Gastrocnemius medialis (tissue), 4 donors: ENCODE measurements around the gene LAMC1.

ENCODE experiments used
- POLR2A ChIP-seq, 2 donors: fragments of 450-650 bp; IDR thresholded peaks; one replicate each; pipeline ENCODE4 v1.6.1; 2017; ENCODE audit warnings: antibody characterized with exemption in 2 of 2, mild to moderate bottlenecking in 2 of 2, moderate library complexity in 2 of 2
- TF ChIP-seq, protein P1 (sequence below), 5 experiments: fragments of 450-650 bp in 3 of 5; fragments of 200-600 bp in 2 of 5; sonication (generic) in 2 of 5; IDR thresholded peaks in 4 of 5; conservative IDR thresholded peaks in 1 of 5; 1 replicate in 4 of 5; 2 replicates in 1 of 5; pipeline ENCODE4 v1.5.1; 2016 to 2019; ENCODE audit warnings: antibody characterized with exemption in 5 of 5, mild to moderate bottlenecking in 3 of 5, moderate library complexity in 3 of 5

DNA sequence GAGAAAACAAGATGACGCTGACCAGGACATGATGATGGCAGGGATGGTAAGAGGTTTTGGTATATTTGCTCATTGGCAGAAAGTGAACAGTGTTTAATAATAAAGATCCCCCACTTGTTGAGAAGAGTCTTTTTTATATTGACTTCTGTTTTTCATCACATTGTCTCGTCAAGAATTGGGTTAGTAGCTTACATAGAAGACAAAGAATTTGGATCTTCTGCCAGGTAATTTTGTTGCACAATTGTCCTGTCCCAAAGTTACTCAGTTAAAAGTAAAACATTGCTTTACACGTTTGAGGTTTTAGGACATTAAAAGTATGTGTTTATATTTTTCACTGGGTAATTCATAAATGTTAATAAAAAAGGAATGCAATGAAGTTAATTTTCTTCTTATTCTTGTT is 114.6 kb downstream of the LAMC1 start:
- TF ChIP-seq, protein P1, sequence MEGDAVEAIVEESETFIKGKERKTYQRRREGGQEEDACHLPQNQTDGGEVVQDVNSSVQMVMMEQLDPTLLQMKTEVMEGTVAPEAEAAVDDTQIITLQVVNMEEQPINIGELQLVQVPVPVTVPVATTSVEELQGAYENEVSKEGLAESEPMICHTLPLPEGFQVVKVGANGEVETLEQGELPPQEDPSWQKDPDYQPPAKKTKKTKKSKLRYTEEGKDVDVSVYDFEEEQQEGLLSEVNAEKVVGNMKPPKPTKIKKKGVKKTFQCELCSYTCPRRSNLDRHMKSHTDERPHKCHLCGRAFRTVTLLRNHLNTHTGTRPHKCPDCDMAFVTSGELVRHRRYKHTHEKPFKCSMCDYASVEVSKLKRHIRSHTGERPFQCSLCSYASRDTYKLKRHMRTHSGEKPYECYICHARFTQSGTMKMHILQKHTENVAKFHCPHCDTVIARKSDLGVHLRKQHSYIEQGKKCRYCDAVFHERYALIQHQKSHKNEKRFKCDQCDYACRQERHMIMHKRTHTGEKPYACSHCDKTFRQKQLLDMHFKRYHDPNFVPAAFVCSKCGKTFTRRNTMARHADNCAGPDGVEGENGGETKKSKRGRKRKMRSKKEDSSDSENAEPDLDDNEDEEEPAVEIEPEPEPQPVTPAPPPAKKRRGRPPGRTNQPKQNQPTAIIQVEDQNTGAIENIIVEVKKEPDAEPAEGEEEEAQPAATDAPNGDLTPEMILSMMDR (IDR thresholded peaks at IDR 0.05 in 4 of 5, conservative IDR thresholded peaks at IDR 0.05 in 1 of 5) = no peak
- no peak for TF ChIP-seq POLR2A (IDR thresholded peaks at IDR 0.05)
